GM11168 (cell line): Measurements from ENCODE around the gene ADM.

Source experiments
- in situ Hi-C: fragments of 300-500 bp; cut with MboI; formaldehyde crosslinking; loops from one replicate; pipeline ENCODE4 v1.12.0; 2022; ENCODE audit warnings: low sequenced_read_pairs; ENCODE audit not compliant: unreplicated experiment

Gene ADM

DNA sequence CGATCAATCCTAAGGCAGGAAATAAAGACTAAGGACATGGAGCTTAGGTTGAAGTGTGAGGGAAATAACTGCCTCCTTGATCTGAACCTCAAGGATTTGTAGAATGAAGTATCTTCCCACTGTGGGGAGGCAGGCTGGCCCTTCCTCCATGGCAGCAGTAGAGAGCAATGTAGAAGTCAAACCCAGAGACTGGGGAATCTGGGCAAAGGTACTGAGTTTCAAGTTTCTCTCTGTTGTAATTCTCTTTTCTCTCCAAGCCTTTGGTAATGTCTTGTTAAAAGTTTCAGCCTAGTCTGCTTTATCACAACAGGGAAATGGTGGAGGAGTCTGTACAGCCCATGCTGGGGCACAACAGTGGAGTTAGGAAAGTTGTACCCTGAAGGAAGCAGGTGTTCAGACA lies 49.5 kb downstream of the ADM start:
- in situ Hi-C loops: no loop called here

DNA sequence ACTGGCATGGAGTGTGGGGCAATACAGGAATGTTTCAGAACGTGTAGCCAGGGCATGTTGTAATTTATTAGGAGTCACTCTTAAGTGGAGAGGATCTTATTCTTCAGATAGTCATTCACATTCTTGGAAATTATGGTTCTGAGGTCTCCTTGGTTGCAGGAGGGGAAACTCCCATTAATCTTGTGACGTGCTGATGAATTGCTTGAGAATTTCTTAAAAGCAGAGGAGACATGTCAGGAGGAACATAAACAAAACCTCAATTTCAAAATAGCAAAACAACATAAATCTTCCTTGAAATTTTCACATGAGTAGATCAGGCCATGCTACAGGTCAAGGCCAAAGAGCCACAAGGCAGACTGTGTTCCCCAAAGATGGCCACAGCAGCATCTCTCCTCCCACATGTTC lies 50.4 kb downstream of the ADM start:
- in situ Hi-C loops: no loop called here

DNA sequence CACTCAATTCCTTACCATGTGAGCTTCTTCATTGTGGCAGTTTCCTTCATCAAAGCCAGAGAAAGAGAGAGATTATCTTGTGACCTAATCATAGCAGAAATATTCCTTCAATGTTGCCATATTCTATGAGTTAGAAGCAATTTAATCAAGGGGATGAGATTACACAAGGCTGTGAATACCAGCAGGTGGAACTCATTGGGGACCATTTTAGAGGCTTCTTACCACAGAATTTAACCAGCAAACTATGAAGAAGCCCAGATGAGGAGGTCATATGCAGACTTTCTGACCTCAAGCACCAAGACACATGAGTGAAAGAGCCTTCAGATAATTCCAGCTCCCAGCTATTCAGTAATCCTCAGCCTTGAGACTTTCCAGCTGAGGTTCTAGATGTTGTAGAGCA lies 51.3 kb downstream of the ADM start:
- in situ Hi-C loops: no loop called here
